ENCODE measurements around the gene FOXS1.

GRCh38 chr20:31851240-31851955 is 6.0 kb upstream of the FOXS1 start:
- TF ChIP-seq CTCF (IDR thresholded peaks at IDR 0.05), result no peak
- TF ChIP-seq POLR2A (IDR thresholded peaks at IDR 0.05), result no peak

Measured in right lobe of liver (tissue), 4 donors.